HG03175 (cell line): ENCODE measurements around the gene LSM7.
"Not testable (repeated sequence)": the region's sequence is repeated elsewhere in the genome, so short reads cannot be mapped to it uniquely, and the experiment has no call there.

ENCODE experiments used
- ATAC-seq: cut with Tn5 transposase; IDR thresholded peaks from one replicate; pipeline ENCODE4 v1.9.1; 2021; ENCODE audit warnings: mild to moderate bottlenecking, moderate library complexity; ENCODE audit not compliant: unreplicated experiment

Gene LSM7

GRCh38 chr19:2281265-2282061 is 46.9 kb downstream of the LSM7 start:
- not testable (repeated sequence) for ATAC-seq

GRCh38 chr19:2280633-2281264 is 47.6 kb downstream of the LSM7 start:
- no peak for ATAC-seq

GRCh38 chr19:2278459-2279158 is 49.8 kb downstream of the LSM7 start:
- no peak for ATAC-seq

GRCh38 chr19:2277138-2277537 is 51.2 kb downstream of the LSM7 start:
- ATAC-seq = no peak

- ATAC-seq = no peak
Observed at GRCh38 chr19:2276429-2276986, 51.9 kb downstream of the LSM7 start.

GRCh38 chr19:2275588-2276428 is 52.6 kb downstream of the LSM7 start:
- ATAC-seq = no peak

GRCh38 chr19:2274931-2275535 is 53.4 kb downstream of the LSM7 start:
- ATAC-seq = no peak

- no peak for ATAC-seq
Observed at GRCh38 chr19:2274185-2274711, 54.1 kb downstream of the LSM7 start.

GRCh38 chr19:2273356-2274184 is 54.8 kb downstream of the LSM7 start:
- ATAC-seq = no peak
